ENCODE data around the gene CLMN.

DNA sequence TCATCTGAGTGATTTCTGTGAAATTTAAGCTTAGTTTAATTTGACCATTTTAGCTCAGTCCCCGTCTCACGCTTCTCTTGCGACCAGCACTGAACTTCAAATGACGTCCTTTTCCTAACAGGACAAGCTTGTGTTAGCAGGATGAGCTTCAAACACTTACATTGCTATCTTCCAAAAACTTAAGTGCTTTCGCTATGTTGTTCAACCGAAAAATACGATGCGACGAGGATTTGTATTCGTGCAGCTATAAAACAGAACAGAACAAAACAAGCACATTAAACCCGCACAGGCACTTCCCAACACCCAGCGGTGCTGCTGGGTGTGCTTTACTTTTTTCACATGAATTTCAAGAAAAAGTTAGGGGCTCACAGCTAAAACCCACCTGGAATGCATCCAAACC is 98.2 kb downstream of the CLMN start:
- TF ChIP-seq, protein P1, sequence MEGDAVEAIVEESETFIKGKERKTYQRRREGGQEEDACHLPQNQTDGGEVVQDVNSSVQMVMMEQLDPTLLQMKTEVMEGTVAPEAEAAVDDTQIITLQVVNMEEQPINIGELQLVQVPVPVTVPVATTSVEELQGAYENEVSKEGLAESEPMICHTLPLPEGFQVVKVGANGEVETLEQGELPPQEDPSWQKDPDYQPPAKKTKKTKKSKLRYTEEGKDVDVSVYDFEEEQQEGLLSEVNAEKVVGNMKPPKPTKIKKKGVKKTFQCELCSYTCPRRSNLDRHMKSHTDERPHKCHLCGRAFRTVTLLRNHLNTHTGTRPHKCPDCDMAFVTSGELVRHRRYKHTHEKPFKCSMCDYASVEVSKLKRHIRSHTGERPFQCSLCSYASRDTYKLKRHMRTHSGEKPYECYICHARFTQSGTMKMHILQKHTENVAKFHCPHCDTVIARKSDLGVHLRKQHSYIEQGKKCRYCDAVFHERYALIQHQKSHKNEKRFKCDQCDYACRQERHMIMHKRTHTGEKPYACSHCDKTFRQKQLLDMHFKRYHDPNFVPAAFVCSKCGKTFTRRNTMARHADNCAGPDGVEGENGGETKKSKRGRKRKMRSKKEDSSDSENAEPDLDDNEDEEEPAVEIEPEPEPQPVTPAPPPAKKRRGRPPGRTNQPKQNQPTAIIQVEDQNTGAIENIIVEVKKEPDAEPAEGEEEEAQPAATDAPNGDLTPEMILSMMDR (IDR thresholded peaks at IDR 0.05; ENCODE audit: extremely low read depth in 1 of 2, insufficient read depth in 1 of 2, low read depth in 1 of 2, low read length in 2 of 2) = no peak
- TF ChIP-seq POLR2AphosphoS5 (IDR thresholded peaks at IDR 0.05; ENCODE audit: insufficient read depth, low read depth, low read length) = no peak
